Thymus (tissue), 11 donors: ENCODE data around the gene COL17A1. TPM values are rescaled to one million over a fixed set of nuclear protein-coding genes. Genes with fewer than 3 reads are reported as not detected.

Source experiments
- DNase-seq, 9 donors: peaks; one replicate each; pipeline ENCODE4 v3.0.0-alpha.2; 2013; ENCODE audit warnings: low spot score in 9 of 9, low read depth in 6 of 9, missing footprints in 1 of 9
- H3K27ac ChIP-seq, 2 donors: one replicate each; pipeline ENCODE4 v1.5.1; 2013; ENCODE audit warnings: control low read depth in 1 of 2, low read depth in 1 of 2, low read length in 1 of 2, mild to moderate bottlenecking in 1 of 2, moderate library complexity in 1 of 2
- H3K27me3 ChIP-seq, 2 donors: one replicate each; pipeline ENCODE4 v1.5.1; 2013; ENCODE audit warnings: low read length in 1 of 2; ENCODE audit not compliant: control insufficient read depth in 2 of 2, insufficient read depth in 1 of 2
- H3K36me3 ChIP-seq, 2 donors: one replicate each; pipeline ENCODE4 v1.5.1; 2013; ENCODE audit warnings: low read length in 1 of 2, mild to moderate bottlenecking in 1 of 2, moderate library complexity in 1 of 2; ENCODE audit not compliant: control insufficient read depth in 2 of 2, insufficient read depth in 2 of 2
- H3K4me1 ChIP-seq, 2 donors: one replicate each; pipeline ENCODE4 v1.5.1; 2013; ENCODE audit warnings: low read length in 2 of 2; ENCODE audit not compliant: control insufficient read depth in 2 of 2, insufficient read depth in 2 of 2
- H3K4me3 ChIP-seq, 2 donors: one replicate each; pipeline ENCODE4 v1.5.1; 2013; ENCODE audit warnings: low read length in 2 of 2, control low read depth in 1 of 2, mild to moderate bottlenecking in 1 of 2
- H3K9me3 ChIP-seq, 2 donors: one replicate each; pipeline ENCODE4 v1.5.1; 2013; ENCODE audit warnings: low read length in 1 of 2, mild to moderate bottlenecking in 1 of 2; ENCODE audit not compliant: control insufficient read depth in 2 of 2, insufficient read depth in 1 of 2
- WGBS: extraction: QIAGEN DNeasy Blood & Tissue Kit; methylation state at CpG from one replicate; pipeline ENCODE4 v1.1.7; 2013; 5-methylcytosine and 5-hydroxymethylcytosine counted together
- polyA plus RNA-seq: library from polyadenylated mRNA; stranded (reverse); fragments of 200-250 nt; gene quantifications from one replicate; pipeline ENCODE4 v1.2.3, GENCODE V29; 2013
- total RNA-seq: library from RNA; stranded (reverse); fragments of 120-200 nt; gene quantifications from one replicate; pipeline ENCODE4 v1.2.4, GENCODE V29; 2013
- donor health status: healthy.

Gene COL17A1
- total and polyA plus RNA-seq, 2 donors: 75.3 to 268 TPM

DNA sequence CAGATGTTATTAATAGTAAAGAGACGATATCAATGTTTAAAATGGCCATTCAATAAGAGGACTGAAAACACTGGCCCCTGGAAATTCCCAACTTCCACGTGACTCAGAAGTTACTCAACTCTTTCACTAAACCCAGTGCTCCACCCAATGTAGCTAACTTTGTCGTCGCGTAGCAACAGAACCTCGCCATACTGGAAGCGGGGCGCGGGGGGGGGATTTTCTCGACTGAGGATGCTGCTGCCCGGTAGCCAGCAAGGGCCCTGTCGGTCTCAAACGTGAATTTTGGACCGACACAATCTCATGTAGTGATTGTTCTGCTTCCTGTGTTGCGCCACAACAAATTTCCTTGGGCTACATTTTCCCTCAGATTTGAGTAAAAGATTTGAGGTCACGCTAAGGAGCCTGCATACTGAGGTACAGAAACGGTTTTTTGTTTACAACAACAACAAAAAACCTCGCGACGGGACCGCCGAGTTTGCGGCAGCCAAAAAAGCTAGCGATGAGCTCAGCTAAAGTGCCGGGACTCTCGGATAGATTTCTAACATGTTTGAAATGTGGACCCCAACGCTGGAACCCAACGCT lies 35.3 kb upstream of the COL17A1 start:
- Histone ChIP-seq H3K36me3 (no peaks in the 10 kb centered on the region), H3K4me3 (peak overlapping the region; percentile 72 to 77), H3K9me3 (no peaks in the 10 kb centered on the region), H3K4me1 (peaks cover 4 to 9% of the 10 kb centered on the region in 2 donors), H3K27ac (peak overlapping the region; percentile 99 to 100), H3K27me3 (no peaks in the 10 kb centered on the region)
- under 1% methylated on average over 28 of the region's 28 CpGs for WGBS
- peak in 8 of 9 donors; percentile 51 to 87 (median 71) for DNase-seq

DNA sequence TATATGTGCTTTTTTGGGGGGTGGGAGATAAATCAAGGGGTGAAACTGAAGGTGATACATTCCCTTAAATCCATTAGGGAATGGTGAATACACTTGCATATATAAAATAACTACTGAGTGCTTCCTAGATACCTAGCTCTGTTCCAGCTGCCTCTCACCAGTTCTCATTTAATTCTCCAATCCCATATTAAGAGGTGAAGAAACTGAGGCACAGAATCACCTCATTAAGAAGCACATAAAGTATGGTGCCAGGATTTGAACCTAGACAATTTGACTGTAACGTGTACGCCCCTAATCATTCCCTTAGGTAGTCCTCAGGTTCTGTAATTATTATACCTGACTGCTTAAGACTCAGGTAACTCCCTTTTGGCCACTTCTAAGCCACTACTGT lies 34.8 kb upstream of the COL17A1 start:
- H3K9me3 ChIP-seq: no peaks in the 10 kb centered on the region
- peaks cover 4 to 9% of the 10 kb centered on the region in 2 donors for H3K4me1 ChIP-seq
- 70% methylated on average over 2 of the region's 2 CpGs for WGBS
- peak overlapping the region; percentile 99 to 100 for H3K27ac ChIP-seq
- H3K27me3 ChIP-seq: no peaks in the 10 kb centered on the region
- no peak for DNase-seq
- H3K4me3 ChIP-seq: peak overlapping the region; percentile 72 to 77
- no peaks in the 10 kb centered on the region for H3K36me3 ChIP-seq

DNA sequence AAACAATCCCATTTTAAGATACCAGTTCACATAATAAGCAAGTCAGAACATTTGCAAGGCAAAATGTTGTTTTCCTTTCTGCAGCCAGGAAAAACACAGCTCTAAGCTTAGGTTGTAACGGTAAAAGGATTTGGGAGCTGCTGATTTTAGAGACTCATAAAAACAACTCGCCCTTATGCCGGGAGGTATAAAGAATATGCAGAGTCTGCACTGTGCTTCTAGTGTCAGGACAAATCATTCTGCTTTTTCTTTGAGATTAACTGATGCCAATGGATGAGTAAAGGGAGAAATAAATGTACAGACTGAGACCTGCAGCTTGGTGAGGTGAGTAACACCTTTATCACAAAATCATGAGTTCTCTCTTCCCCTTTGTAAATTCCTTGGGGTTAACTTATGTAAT lies 34.3 kb upstream of the COL17A1 start:
- Histone ChIP-seq H3K9me3 (no peaks in the 10 kb centered on the region), H3K4me1 (peaks cover 4 to 9% of the 10 kb centered on the region in 2 donors), H3K4me3 (no peak overlapping the region), H3K27me3 (no peaks in the 10 kb centered on the region), H3K36me3 (no peaks in the 10 kb centered on the region), H3K27ac (peak overlapping the region; percentile 15 to 38)
- WGBS: 94% methylated on average over 3 of the region's 3 CpGs
- peak in 1 of 9 donors; percentile 4 for DNase-seq

DNA sequence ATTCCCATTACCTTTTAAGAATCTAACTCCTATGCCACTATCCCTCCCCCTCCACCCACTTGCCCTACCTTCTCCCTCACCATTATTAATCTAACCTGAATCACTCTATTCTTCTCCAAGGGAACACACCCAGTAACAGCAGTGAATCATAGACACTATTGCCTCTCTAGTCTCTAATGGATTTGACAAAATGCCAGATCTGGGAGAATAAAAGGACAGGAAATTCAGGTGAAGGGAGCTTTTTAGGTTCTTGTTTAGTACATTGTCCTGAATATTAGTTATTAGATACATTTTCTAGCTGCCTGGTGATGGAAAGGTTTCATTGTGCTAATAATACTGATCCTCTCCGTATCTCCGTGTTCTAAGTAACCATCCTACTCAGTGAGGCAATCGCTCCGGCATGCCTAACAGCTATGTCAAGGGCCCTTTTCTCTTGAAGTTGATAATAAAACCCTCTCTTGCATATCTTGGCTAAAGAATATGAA lies 32.2 kb upstream of the COL17A1 start:
- WGBS: 98% methylated on average over 4 of the region's 4 CpGs
- Histone ChIP-seq H3K4me1 (peaks cover 4 to 9% of the 10 kb centered on the region in 2 donors), H3K36me3 (no peaks in the 10 kb centered on the region), H3K27ac (no peak overlapping the region), H3K9me3 (no peaks in the 10 kb centered on the region), H3K27me3 (no peaks in the 10 kb centered on the region), H3K4me3 (no peak overlapping the region)
- DNase-seq: no peak

DNA sequence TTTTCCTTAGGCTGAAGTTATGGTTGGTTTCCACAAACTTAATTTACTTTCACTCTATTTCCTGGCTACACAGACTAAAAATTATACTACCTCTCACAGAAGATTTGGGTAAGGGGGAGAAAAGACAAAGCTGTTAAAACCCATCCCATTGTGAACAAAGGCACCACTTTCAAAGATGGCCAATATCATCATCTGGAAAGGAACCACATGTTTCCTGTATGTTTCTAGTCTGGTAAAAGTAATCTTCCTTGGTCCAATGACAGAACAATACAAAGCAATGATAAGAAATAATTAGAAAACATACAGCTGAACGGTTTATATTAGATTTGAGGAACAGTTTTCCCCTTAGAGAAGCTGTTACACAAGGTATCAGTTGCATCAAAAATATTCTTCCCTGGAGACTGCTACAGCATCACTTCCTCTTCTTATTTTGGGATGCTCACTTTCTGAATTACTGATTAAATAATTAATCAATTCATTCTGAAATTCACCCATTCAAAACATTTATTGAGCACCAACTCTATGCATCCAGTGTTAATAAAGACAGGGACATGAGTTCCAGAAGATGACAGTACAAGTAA lies 27.8 kb upstream of the COL17A1 start:
- no peak overlapping the region for H3K27ac ChIP-seq
- no peak for DNase-seq
- H3K27me3 ChIP-seq: no peaks in the 10 kb centered on the region
- H3K36me3 ChIP-seq: no peaks in the 10 kb centered on the region
- no peaks in the 10 kb centered on the region for H3K9me3 ChIP-seq
- H3K4me1 ChIP-seq: no peaks in the 10 kb centered on the region
- no peak overlapping the region for H3K4me3 ChIP-seq
- WGBS: 9% methylated on average over 1 of the region's 1 CpG

DNA sequence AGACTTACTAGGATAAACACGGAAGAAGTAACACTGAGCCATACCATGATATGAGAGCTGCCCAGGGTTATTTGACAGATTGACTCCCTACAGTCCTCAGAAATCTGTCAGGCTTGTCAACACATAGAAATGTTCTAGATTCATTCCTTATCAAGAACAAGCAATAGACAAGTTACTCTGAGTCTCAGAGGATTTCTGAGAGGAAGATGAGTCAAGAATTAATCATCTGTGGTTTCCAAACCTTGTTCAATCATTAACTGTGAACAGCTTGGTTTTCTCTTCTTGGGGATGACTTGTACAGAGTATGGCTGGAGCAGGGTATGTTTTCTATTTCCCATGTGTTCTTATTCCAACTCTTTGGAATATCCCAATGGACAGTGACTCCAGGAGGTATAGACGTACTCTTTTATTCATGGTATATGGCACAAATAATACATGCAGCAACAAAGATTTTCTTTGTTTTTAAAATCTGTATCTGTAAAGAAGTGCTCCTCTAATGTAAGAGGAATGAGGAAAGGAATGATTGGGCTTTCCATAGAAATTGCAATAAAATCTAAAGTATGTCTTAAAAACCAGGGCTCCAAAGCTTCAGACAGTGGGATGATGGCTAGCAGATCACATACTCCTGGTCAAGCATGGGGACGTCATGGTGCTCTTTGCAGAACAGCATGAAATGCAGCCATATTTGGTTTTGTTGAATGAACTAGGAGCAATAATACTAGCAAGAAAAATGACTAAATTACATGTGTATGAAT lies 24.4 kb upstream of the COL17A1 start:
- Histone ChIP-seq H3K36me3 (no peaks in the 10 kb centered on the region), H3K9me3 (no peaks in the 10 kb centered on the region), H3K27ac (no peak overlapping the region), H3K27me3 (no peaks in the 10 kb centered on the region), H3K4me3 (no peak overlapping the region), H3K4me1 (no peaks in the 10 kb centered on the region)
- 98% methylated on average over 3 of the region's 3 CpGs for WGBS
- no peak for DNase-seq

DNA sequence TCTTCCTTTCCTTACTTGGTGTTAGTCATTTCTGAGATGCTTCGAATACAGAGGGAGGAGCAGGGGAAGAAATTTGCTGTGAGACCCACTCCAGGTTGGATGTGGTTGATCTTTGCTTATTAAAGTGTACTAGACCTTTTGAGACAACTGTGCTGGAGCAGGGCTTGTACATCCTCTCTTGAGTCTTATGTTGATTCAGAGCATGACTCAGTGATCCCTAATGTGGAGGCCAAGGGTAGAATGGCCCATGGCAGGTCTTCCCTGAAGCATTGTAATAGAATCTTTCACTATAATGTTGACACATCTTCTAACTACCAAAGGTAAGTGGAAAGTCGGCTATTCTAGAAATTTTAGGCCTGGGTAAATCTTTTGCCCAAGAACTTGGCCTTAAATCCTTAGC lies 19.2 kb upstream of the COL17A1 start:
- 98% methylated on average over 2 of the region's 2 CpGs for WGBS
- Histone ChIP-seq H3K4me3 (no peak overlapping the region), H3K27me3 (no peaks in the 10 kb centered on the region), H3K4me1 (no peaks in the 10 kb centered on the region), H3K9me3 (no peaks in the 10 kb centered on the region), H3K36me3 (no peaks in the 10 kb centered on the region), H3K27ac (no peak overlapping the region)
- DNase-seq: no peak

DNA sequence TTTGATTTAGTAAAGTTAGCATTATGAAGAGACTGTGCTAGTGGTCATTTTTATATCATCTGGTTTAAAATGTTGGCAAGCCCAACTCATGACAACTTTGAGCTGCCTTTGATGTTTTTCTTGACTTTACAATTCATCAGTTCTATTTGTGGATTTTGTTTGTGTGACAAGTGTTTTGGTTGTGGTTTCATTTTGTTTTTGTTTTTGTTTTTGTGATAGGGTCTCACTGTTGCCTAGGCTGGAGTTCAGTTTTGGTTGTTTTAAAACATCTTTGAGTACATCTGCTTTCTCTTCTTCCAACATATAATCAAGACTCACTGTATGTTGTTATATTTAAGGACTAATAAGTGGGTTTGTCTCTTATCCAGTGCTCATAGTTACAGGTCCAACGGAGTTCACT lies 18.7 kb upstream of the COL17A1 start:
- DNase-seq: no peak
- Histone ChIP-seq H3K4me3 (no peak overlapping the region), H3K27me3 (no peaks in the 10 kb centered on the region), H3K36me3 (no peaks in the 10 kb centered on the region), H3K9me3 (no peaks in the 10 kb centered on the region), H3K4me1 (no peaks in the 10 kb centered on the region), H3K27ac (no peak overlapping the region)
- 0% methylated on average over 1 of the region's 1 CpG for WGBS

DNA sequence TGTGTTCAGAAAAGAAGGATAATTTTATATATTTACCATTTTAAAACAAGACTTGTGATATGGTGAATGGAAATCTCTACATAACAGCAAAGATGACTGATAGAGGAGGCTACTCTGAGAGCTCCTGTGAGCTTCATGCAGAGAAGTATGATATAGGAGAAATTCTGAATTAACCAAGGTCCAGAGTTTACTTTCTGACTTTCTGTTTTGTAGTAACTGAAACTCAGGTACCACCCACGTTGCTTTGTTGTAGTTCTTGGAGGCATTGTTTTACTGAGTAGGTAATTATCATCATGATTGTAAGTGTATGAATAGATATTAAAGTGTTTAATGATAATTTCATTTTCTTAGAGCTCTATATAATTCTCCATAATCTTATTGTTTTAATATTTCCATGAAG lies 18.3 kb upstream of the COL17A1 start:
- H3K36me3 ChIP-seq: no peaks in the 10 kb centered on the region
- H3K4me1 ChIP-seq: no peaks in the 10 kb centered on the region
- no peaks in the 10 kb centered on the region for H3K27me3 ChIP-seq
- H3K4me3 ChIP-seq: no peak overlapping the region
- 84% methylated on average over 1 of the region's 1 CpG for WGBS
- H3K27ac ChIP-seq: no peak overlapping the region
- DNase-seq: no peak
- H3K9me3 ChIP-seq: no peaks in the 10 kb centered on the region
